ENCODE results near the gene SH3GL3. TPM values are rescaled to one million over a fixed set of nuclear protein-coding genes. Genes with fewer than 3 reads are reported as not detected.

The SH3GL3 gene
- total RNA-seq, 2 donors from 2014 or later = not detected

GRCh38 chr15:83570756-83571155 lies 123.6 kb downstream of the SH3GL3 start:
- ATAC-seq = no peak
- no peak overlapping the region for H3K27ac Mint-ChIP-seq
- H3K4me1 Mint-ChIP-seq (ENCODE audit: low read depth in 2 of 2) = no peaks in the 10 kb centered on the region
- H3K9me3 Mint-ChIP-seq = no peaks in the 10 kb centered on the region
- peaks cover 3 to 12% of the 10 kb centered on the region in 2 donors for H3K27me3 Mint-ChIP-seq
- no peak for DNase-seq (ENCODE audit: low spot score)
- H3K4me3 Mint-ChIP-seq = no peak overlapping the region
- no peaks in the 10 kb centered on the region for H3K36me3 Mint-ChIP-seq

GRCh38 chr15:83571820-83572707 lies 124.9 kb downstream of the SH3GL3 start:
- ATAC-seq (no peak), DNase-seq (ENCODE audit: low spot score) (no peak)
- Mint-ChIP-seq H3K4me1 (ENCODE audit: low read depth in 2 of 2) (no peaks in the 10 kb centered on the region), H3K27ac (no peak overlapping the region), H3K4me3 (no peak overlapping the region), H3K9me3 (no peaks in the 10 kb centered on the region), H3K27me3 (peaks cover 3 to 7% of the 10 kb centered on the region in 2 donors), H3K36me3 (no peaks in the 10 kb centered on the region)

- DNase-seq (ENCODE audit: low spot score) (no peak), ATAC-seq (peak in 1 of 2 donors; percentile 31)
- Mint-ChIP-seq H3K36me3 (no peaks in the 10 kb centered on the region), H3K27ac (no peak overlapping the region), H3K4me3 (no peak overlapping the region), H3K4me1 (ENCODE audit: low read depth in 2 of 2) (no peaks in the 10 kb centered on the region), H3K27me3 (peaks cover 3 to 7% of the 10 kb centered on the region in 2 donors), H3K9me3 (no peaks in the 10 kb centered on the region)
These were observed 127.2 kb downstream of the SH3GL3 start for GRCh38 chr15:83574345-83574744.

GRCh38 chr15:83578691-83579090 lies 131.6 kb downstream of the SH3GL3 start:
- Mint-ChIP-seq H3K36me3 (no peaks in the 10 kb centered on the region), H3K27ac (no peak overlapping the region)

GRCh38 chr15:83581381-83581780 lies 134.2 kb downstream of the SH3GL3 start:
- Mint-ChIP-seq H3K9me3 (no peaks in the 10 kb centered on the region), H3K36me3 (no peaks in the 10 kb centered on the region), H3K27me3 (no peaks in the 10 kb centered on the region), H3K4me1 (ENCODE audit: low read depth in 2 of 2) (no peaks in the 10 kb centered on the region), H3K27ac (no peak overlapping the region), H3K4me3 (no peak overlapping the region)
- DNase-seq (ENCODE audit: low spot score) (no peak), ATAC-seq (peak in 1 of 2 donors; percentile 24)

More at GRCh38 chr15:83578691-83579090, 131.6 kb downstream of the SH3GL3 start:
- no peaks in the 10 kb centered on the region for H3K9me3 Mint-ChIP-seq
- H3K27me3 Mint-ChIP-seq = peaks cover 3 to 7% of the 10 kb centered on the region in 2 donors
- ATAC-seq (no peak), DNase-seq (ENCODE audit: low spot score) (no peak)
- H3K4me1 Mint-ChIP-seq (ENCODE audit: low read depth in 2 of 2) = no peaks in the 10 kb centered on the region
- no peak overlapping the region for H3K4me3 Mint-ChIP-seq

GRCh38 chr15:83582381-83582780 lies 135.2 kb downstream of the SH3GL3 start:
- ATAC-seq = no peak

GRCh38 chr15:83585601-83586335 lies 138.6 kb downstream of the SH3GL3 start:
- ATAC-seq (no peak), DNase-seq (ENCODE audit: low spot score) (no peak)
- no peaks in the 10 kb centered on the region for H3K27me3 Mint-ChIP-seq
- no peak overlapping the region for H3K4me3 Mint-ChIP-seq
- H3K4me1 Mint-ChIP-seq (ENCODE audit: low read depth in 2 of 2) = no peaks in the 10 kb centered on the region
- H3K36me3 Mint-ChIP-seq = no peaks in the 10 kb centered on the region
- H3K9me3 Mint-ChIP-seq = no peaks in the 10 kb centered on the region
- no peak overlapping the region for H3K27ac Mint-ChIP-seq

More at GRCh38 chr15:83582381-83582780, 135.2 kb downstream of the SH3GL3 start:
- Mint-ChIP-seq H3K27me3 (no peaks in the 10 kb centered on the region), H3K4me1 (ENCODE audit: low read depth in 2 of 2) (no peaks in the 10 kb centered on the region), H3K36me3 (no peaks in the 10 kb centered on the region), H3K9me3 (no peaks in the 10 kb centered on the region), H3K27ac (no peak overlapping the region), H3K4me3 (no peak overlapping the region)
- no peak for DNase-seq (ENCODE audit: low spot score)

- Mint-ChIP-seq H3K9me3 (no peaks in the 10 kb centered on the region), H3K27ac (no peak overlapping the region), H3K27me3 (no peaks in the 10 kb centered on the region), H3K36me3 (no peaks in the 10 kb centered on the region), H3K4me1 (ENCODE audit: low read depth in 2 of 2) (no peaks in the 10 kb centered on the region), H3K4me3 (no peak overlapping the region)
- ATAC-seq (no peak), DNase-seq (ENCODE audit: low spot score) (no peak)
These were observed 139.9 kb downstream of the SH3GL3 start for GRCh38 chr15:83587091-83587490.

- no peaks in the 10 kb centered on the region for H3K9me3 Mint-ChIP-seq
- no peak for DNase-seq (ENCODE audit: low spot score)
- H3K27ac Mint-ChIP-seq = no peak overlapping the region
- H3K4me1 Mint-ChIP-seq (ENCODE audit: low read depth in 2 of 2) = no peaks in the 10 kb centered on the region
- no peak for ATAC-seq
- H3K27me3 Mint-ChIP-seq = peaks cover 7 to 8% of the 10 kb centered on the region in 2 donors
- no peaks in the 10 kb centered on the region for H3K36me3 Mint-ChIP-seq
- H3K4me3 Mint-ChIP-seq = no peak overlapping the region
These were observed 141.3 kb downstream of the SH3GL3 start for GRCh38 chr15:83588441-83588840.

- DNase-seq (ENCODE audit: low spot score) (no peak), ATAC-seq (no peak)
- H3K27ac Mint-ChIP-seq = no peak overlapping the region
- no peaks in the 10 kb centered on the region for H3K36me3 Mint-ChIP-seq
- H3K4me3 Mint-ChIP-seq = no peak overlapping the region
- H3K4me1 Mint-ChIP-seq (ENCODE audit: low read depth in 2 of 2) = no peaks in the 10 kb centered on the region
- H3K9me3 Mint-ChIP-seq = no peaks in the 10 kb centered on the region
- H3K27me3 Mint-ChIP-seq = peaks cover 13 to 21% of the 10 kb centered on the region in 2 donors
These were observed 145.4 kb downstream of the SH3GL3 start for GRCh38 chr15:83592370-83593040.

- peaks cover 17 to 28% of the 10 kb centered on the region in 2 donors for H3K27me3 Mint-ChIP-seq
- no peaks in the 10 kb centered on the region for H3K36me3 Mint-ChIP-seq
- H3K4me1 Mint-ChIP-seq (ENCODE audit: low read depth in 2 of 2) = no peaks in the 10 kb centered on the region
- H3K9me3 Mint-ChIP-seq = no peaks in the 10 kb centered on the region
- H3K27ac Mint-ChIP-seq = no peak overlapping the region
- no peak for DNase-seq (ENCODE audit: low spot score)
- H3K4me3 Mint-ChIP-seq = no peak overlapping the region
- no peak for ATAC-seq
These were observed 148.1 kb downstream of the SH3GL3 start for GRCh38 chr15:83595191-83595590.

GRCh38 chr15:83598031-83598430 lies 150.9 kb downstream of the SH3GL3 start:
- Mint-ChIP-seq H3K27me3 (peaks cover 10 to 20% of the 10 kb centered on the region in 2 donors), H3K4me3 (no peak overlapping the region), H3K36me3 (no peaks in the 10 kb centered on the region), H3K27ac (no peak overlapping the region), H3K9me3 (no peaks in the 10 kb centered on the region), H3K4me1 (ENCODE audit: low read depth in 2 of 2) (no peaks in the 10 kb centered on the region)
- DNase-seq (ENCODE audit: low spot score) (no peak), ATAC-seq (no peak)

GRCh38 chr15:83602021-83602420 lies 154.9 kb downstream of the SH3GL3 start:
- Mint-ChIP-seq H3K36me3 (no peaks in the 10 kb centered on the region), H3K27me3 (peaks cover 7 to 9% of the 10 kb centered on the region in 2 donors), H3K9me3 (no peaks in the 10 kb centered on the region), H3K4me1 (ENCODE audit: low read depth in 2 of 2) (no peaks in the 10 kb centered on the region), H3K4me3 (no peak overlapping the region), H3K27ac (no peak overlapping the region)
- DNase-seq (ENCODE audit: low spot score) (no peak), ATAC-seq (no peak)
